Natural killer cell treated with Interleukin-12 subunit alpha and Interleukin-12 subunit beta and Interleukin-15 and Interleukin-18, amount 100 ng/mL, for 72 hours (primary cell): Measurements from ENCODE around the gene ZNF555. TPM values are rescaled to one million over a fixed set of nuclear protein-coding genes. Genes with fewer than 3 reads are reported as not detected.
"Not testable (repeated sequence)": the region's sequence is repeated elsewhere in the genome, so short reads cannot be mapped to it uniquely, and the experiment has no call there.

Experiments used
- ATAC-seq, 2 donors: fragments of 150-1000 bp; cut with Tn5 transposase in 1 of 2; sonication (Bioruptor Pico), chemical (Tn5 transposase) in 1 of 2; 2 replicates each; pipeline ENCODE4 v1.10.0; 2021
- DNase-seq: peaks from one replicate; pipeline ENCODE4 v3.0.0; 2022; ENCODE audit warnings: low spot score
- H3K27ac Mint-ChIP-seq, 2 donors: 1 replicate in 1 of 2; 2 replicates in 1 of 2; pipeline ENCODE4 v1.8.0; 2022; ENCODE audit warnings: mixed read lengths in 2 of 2, mild to moderate bottlenecking in 1 of 2, moderate library complexity in 1 of 2
- H3K27me3 Mint-ChIP-seq, 2 donors: 1 replicate in 1 of 2; 2 replicates in 1 of 2; pipeline ENCODE4 v1.8.0; 2022; ENCODE audit warnings: mixed read lengths in 2 of 2
- H3K36me3 Mint-ChIP-seq: one replicate; pipeline ENCODE4 v1.8.0; 2022; ENCODE audit warnings: mixed read lengths
- H3K4me1 Mint-ChIP-seq, 2 donors: 1 replicate in 1 of 2; 2 replicates in 1 of 2; pipeline ENCODE4 v1.8.0; 2022; ENCODE audit warnings: low read depth in 2 of 2, mixed read lengths in 2 of 2, mild to moderate bottlenecking in 1 of 2
- H3K4me3 Mint-ChIP-seq: one replicate; pipeline ENCODE4 v1.8.0; 2022; ENCODE audit warnings: mixed read lengths
- H3K9me3 Mint-ChIP-seq: 2 replicates; pipeline ENCODE4 v1.8.0; 2022; ENCODE audit warnings: mixed read lengths
- total RNA-seq, 2 donors: library from RNA; stranded (reverse); gene quantifications; one replicate each; pipeline ENCODE4 v1.2.3, GENCODE V29; 2022

The ZNF555 gene
- total RNA-seq, 2 donors from 2014 or later = 2.6 to 3.0 TPM

- Mint-ChIP-seq H3K27ac (no peak overlapping the region), H3K9me3 (peaks cover 25% of the 10 kb centered on the region), H3K36me3 (peaks cover 61% of the 10 kb centered on the region), H3K4me3 (no peak overlapping the region), H3K4me1 (peaks cover 10 to 12% of the 10 kb centered on the region in 2 donors), H3K27me3 (no peaks in the 10 kb centered on the region)
- ATAC-seq (no peak), DNase-seq (no peak)
Observed at GRCh38 chr19:2854849-2855248, 13.6 kb downstream of the ZNF555 start.

GRCh38 chr19:2856457-2857050 lies 15.3 kb downstream of the ZNF555 start:
- no peak for DNase-seq
- H3K27me3 Mint-ChIP-seq = no peaks in the 10 kb centered on the region
- peaks cover 44% of the 10 kb centered on the region for H3K36me3 Mint-ChIP-seq
- H3K4me3 Mint-ChIP-seq = no peak overlapping the region
- H3K27ac Mint-ChIP-seq = no peak overlapping the region
- H3K4me1 Mint-ChIP-seq = peaks cover 2 to 4% of the 10 kb centered on the region in 2 donors
- no peak for ATAC-seq
- H3K9me3 Mint-ChIP-seq = peaks cover 17% of the 10 kb centered on the region

- Mint-ChIP-seq H3K27ac (no peak overlapping the region), H3K4me3 (no peak overlapping the region), H3K36me3 (peaks cover 21% of the 10 kb centered on the region), H3K9me3 (peaks cover 6% of the 10 kb centered on the region), H3K27me3 (no peaks in the 10 kb centered on the region), H3K4me1 (peaks cover 2 to 4% of the 10 kb centered on the region in 2 donors)
- DNase-seq = no peak
- peak in 1 of 2 donors; percentile 28 for ATAC-seq
Observed at GRCh38 chr19:2858864-2859263, 17.6 kb downstream of the ZNF555 start.

GRCh38 chr19:2863816-2864215 lies 22.5 kb downstream of the ZNF555 start:
- no peak for ATAC-seq

GRCh38 chr19:2865334-2866100 lies 24.2 kb downstream of the ZNF555 start:
- no peaks in the 10 kb centered on the region for H3K4me1 Mint-ChIP-seq
- H3K4me3 Mint-ChIP-seq = no peak overlapping the region
- H3K36me3 Mint-ChIP-seq = no peaks in the 10 kb centered on the region
- peaks cover 0 to 4% of the 10 kb centered on the region in 2 donors for H3K27me3 Mint-ChIP-seq
- ATAC-seq = no peak
- no peak overlapping the region for H3K27ac Mint-ChIP-seq
- no peak for DNase-seq
- no peaks in the 10 kb centered on the region for H3K9me3 Mint-ChIP-seq

More at GRCh38 chr19:2863816-2864215, 22.5 kb downstream of the ZNF555 start:
- DNase-seq = no peak
- Mint-ChIP-seq H3K27ac (no peak overlapping the region), H3K9me3 (no peaks in the 10 kb centered on the region), H3K27me3 (peaks cover 0 to 4% of the 10 kb centered on the region in 2 donors), H3K36me3 (no peaks in the 10 kb centered on the region), H3K4me3 (no peak overlapping the region), H3K4me1 (no peaks in the 10 kb centered on the region)

- DNase-seq (no peak), ATAC-seq (no peak)
- Mint-ChIP-seq H3K27me3 (peaks cover 0 to 4% of the 10 kb centered on the region in 2 donors), H3K27ac (no peak overlapping the region), H3K9me3 (no peaks in the 10 kb centered on the region), H3K36me3 (no peaks in the 10 kb centered on the region), H3K4me1 (peaks cover 0 to 1% of the 10 kb centered on the region in 2 donors), H3K4me3 (no peak overlapping the region)
Observed at GRCh38 chr19:2866495-2867024, 25.3 kb downstream of the ZNF555 start.

GRCh38 chr19:2867025-2867991 lies 26.0 kb downstream of the ZNF555 start, which contains the start of gene ZNF556:
TSS of gene ZNF556 (plus strand) at chr19:2867335. CDS start at chr19:2867422, 87 bp downstream.
- peak in 1 of 2 donors; percentile 44 for ATAC-seq
- Mint-ChIP-seq H3K36me3 (no peaks in the 10 kb centered on the region), H3K4me1 (peaks cover 0 to 4% of the 10 kb centered on the region in 2 donors), H3K4me3 (no peak within 1 kb of the TSS), H3K27ac (no peak within 1 kb of the TSS), H3K27me3 (peaks cover 0 to 4% of the 10 kb centered on the region in 2 donors), H3K9me3 (no peaks in the 10 kb centered on the region)
- DNase-seq = no peak

GRCh38 chr19:2869618-2870017 lies 28.3 kb downstream of the ZNF555 start:
- H3K4me1 Mint-ChIP-seq = peaks cover 0 to 4% of the 10 kb centered on the region in 2 donors
- H3K4me3 Mint-ChIP-seq = no peak overlapping the region
- H3K27ac Mint-ChIP-seq = no peak overlapping the region
- DNase-seq (no peak), ATAC-seq (no peak)
- H3K27me3 Mint-ChIP-seq = peaks cover 0 to 4% of the 10 kb centered on the region in 2 donors
- H3K9me3 Mint-ChIP-seq = no peaks in the 10 kb centered on the region
- H3K36me3 Mint-ChIP-seq = no peaks in the 10 kb centered on the region

GRCh38 chr19:2872175-2872574 lies 30.9 kb downstream of the ZNF555 start:
- DNase-seq, H3K36me3 Mint-ChIP-seq, H3K27ac Mint-ChIP-seq, H3K27me3 Mint-ChIP-seq, H3K4me3 Mint-ChIP-seq, H3K9me3 Mint-ChIP-seq, ATAC-seq, H3K4me1 Mint-ChIP-seq: not testable (repeated sequence)

GRCh38 chr19:2877398-2878331 lies 36.4 kb downstream of the ZNF555 start:
- Mint-ChIP-seq H3K4me1 (no peaks in the 10 kb centered on the region), H3K36me3 (peaks cover 4% of the 10 kb centered on the region), H3K9me3 (no peaks in the 10 kb centered on the region), H3K27ac (no peak overlapping the region), H3K27me3 (no peaks in the 10 kb centered on the region), H3K4me3 (no peak overlapping the region)
- ATAC-seq (no peak), DNase-seq (no peak)

- ATAC-seq = no peak
- no peak overlapping the region for H3K4me3 Mint-ChIP-seq
- peaks cover 5% of the 10 kb centered on the region in 2 donors for H3K4me1 Mint-ChIP-seq
- peaks cover 0 to 2% of the 10 kb centered on the region in 2 donors for H3K27me3 Mint-ChIP-seq
- DNase-seq = no peak
- no peaks in the 10 kb centered on the region for H3K36me3 Mint-ChIP-seq
- H3K27ac Mint-ChIP-seq = no peak overlapping the region
- H3K9me3 Mint-ChIP-seq = no peaks in the 10 kb centered on the region
Observed at GRCh38 chr19:2883686-2884439, 42.6 kb downstream of the ZNF555 start.

GRCh38 chr19:2885736-2886135 lies 44.5 kb downstream of the ZNF555 start:
- H3K27me3 Mint-ChIP-seq = peaks cover 0 to 2% of the 10 kb centered on the region in 2 donors
- H3K4me3 Mint-ChIP-seq = no peak overlapping the region
- H3K36me3 Mint-ChIP-seq = no peaks in the 10 kb centered on the region
- no peak overlapping the region for H3K27ac Mint-ChIP-seq
- H3K9me3 Mint-ChIP-seq = no peaks in the 10 kb centered on the region
- ATAC-seq (no peak), DNase-seq (no peak)
- peaks cover 5% of the 10 kb centered on the region in 2 donors for H3K4me1 Mint-ChIP-seq
